SH-SY5Y (cell line): ENCODE measurements around the gene TOM1L1.

Experiments
- GATA2 ChIP-seq: IDR thresholded peaks from 2 replicates; pipeline ENCODE4 v1.6.1; 2011; ENCODE audit warnings: mild to moderate bottlenecking, low read depth, low read length
- GATA3 ChIP-seq: IDR thresholded peaks from 2 replicates; pipeline ENCODE4 v1.6.1; 2011; ENCODE audit warnings: low read depth, mild to moderate bottlenecking, low read length, moderate library complexity

TOM1L1 gene

GRCh38 chr17:54887787-54888186 lies 12.9 kb upstream of the TOM1L1 start:
- no peak for TF ChIP-seq GATA2
- TF ChIP-seq GATA3, result no peak

- no peak for TF ChIP-seq GATA2
- TF ChIP-seq GATA3, result no peak
Observed at GRCh38 chr17:54888254-54888653, 12.4 kb upstream of the TOM1L1 start.

GRCh38 chr17:54888981-54889380 lies 11.7 kb upstream of the TOM1L1 start:
- TF ChIP-seq GATA2, result no peak
- TF ChIP-seq GATA3, result no peak

GRCh38 chr17:54891176-54891821 lies 9.4 kb upstream of the TOM1L1 start:
- TF ChIP-seq GATA2 (no peak), GATA3 (no peak)

- no peak for TF ChIP-seq GATA3
- no peak for TF ChIP-seq GATA2
Observed at GRCh38 chr17:54892360-54892759, 8.3 kb upstream of the TOM1L1 start.

- TF ChIP-seq GATA2 (no peak), GATA3 (no peak)
Observed at GRCh38 chr17:54898576-54898975, 2.1 kb upstream of the TOM1L1 start.

GRCh38 chr17:54899201-54899600 lies 1.5 kb upstream of the TOM1L1 start:
- TF ChIP-seq GATA3, result no peak
- no peak for TF ChIP-seq GATA2

- TF ChIP-seq GATA2 (peak; percentile 85), GATA3 (peak; percentile 70; the same call in 1 of the 2 replicates)
Observed at GRCh38 chr17:54899721-54900456, 763 bp upstream of the TOM1L1 start.

GRCh38 chr17:54901230-54901822 lies 674 bp downstream of the TOM1L1 start:
- no peak for TF ChIP-seq GATA3
- TF ChIP-seq GATA2, result no peak

- TF ChIP-seq GATA3, result no peak
- no peak for TF ChIP-seq GATA2
Observed at GRCh38 chr17:54902017-54902416, 1.4 kb downstream of the TOM1L1 start.

GRCh38 chr17:54902611-54903010 lies 2.0 kb downstream of the TOM1L1 start:
- no peak for TF ChIP-seq GATA3

- no peak for TF ChIP-seq GATA2
- no peak for TF ChIP-seq GATA3
Observed at GRCh38 chr17:54903375-54903774, 2.7 kb downstream of the TOM1L1 start.

- no peak for TF ChIP-seq GATA3
- no peak for TF ChIP-seq GATA2
Observed at GRCh38 chr17:54906683-54907082, 6.0 kb downstream of the TOM1L1 start.

GRCh38 chr17:54907376-54907775 lies 6.7 kb downstream of the TOM1L1 start:
- TF ChIP-seq GATA2 (no peak), GATA3 (no peak)

- no peak for TF ChIP-seq GATA2
Observed at GRCh38 chr17:54909766-54910165, 9.1 kb downstream of the TOM1L1 start.
